Endothelial cell (in vitro differentiated cells): ENCODE measurements around the gene TM9SF1. TPM values are rescaled to one million over a fixed set of nuclear protein-coding genes. Genes with fewer than 3 reads are reported as not detected.
A peak's percentile ranks its signal among the peaks of the same experiment; 100 is the strongest.

Source experiments
- DNase-seq: peaks from one replicate; pipeline ENCODE4 v3.0.0; 2021; ENCODE audit warnings: low spot score
- H3K27ac Mint-ChIP-seq: one replicate; pipeline ENCODE4 v1.8.0; 2021; ENCODE audit warnings: mixed read lengths, inconsistent platforms; ENCODE audit not compliant: unreplicated experiment
- H3K27me3 Mint-ChIP-seq: one replicate; pipeline ENCODE4 v1.8.0; 2021; ENCODE audit warnings: mild to moderate bottlenecking, moderate library complexity, mixed read lengths, inconsistent platforms; ENCODE audit not compliant: unreplicated experiment
- H3K36me3 Mint-ChIP-seq: one replicate; pipeline ENCODE4 v1.8.0; 2021; ENCODE audit warnings: mild to moderate bottlenecking, low read depth, mixed read lengths, inconsistent platforms; ENCODE audit not compliant: unreplicated experiment
- H3K4me1 Mint-ChIP-seq: one replicate; pipeline ENCODE4 v1.8.0; 2021; ENCODE audit warnings: mild to moderate bottlenecking, mixed read lengths, inconsistent platforms; ENCODE audit not compliant: unreplicated experiment
- H3K4me3 Mint-ChIP-seq: one replicate; pipeline ENCODE4 v1.8.0; 2021; ENCODE audit warnings: mild to moderate bottlenecking, mixed read lengths, inconsistent platforms; ENCODE audit not compliant: unreplicated experiment
- H3K9me3 Mint-ChIP-seq: one replicate; pipeline ENCODE4 v1.8.0; 2021; ENCODE audit warnings: mixed read lengths, inconsistent platforms; ENCODE audit not compliant: unreplicated experiment
- total RNA-seq: library from RNA; stranded (reverse); fragmentation: NEBNext Ultra II Directional; extraction: Animal tissue kit (Norgen Biotek cat#: 25700); gene quantifications from one replicate; pipeline ENCODE4 v1.2.1, GENCODE V29; 2021; ENCODE audit not compliant: unreplicated experiment
- TF ChIP-seq, protein P1 (sequence below): fragments of 200-600 bp; sonication (generic); IDR thresholded peaks from one replicate; pipeline ENCODE4 v1.5.0; 2021; ENCODE audit warnings: antibody characterized with exemption; ENCODE audit not compliant: unreplicated experiment

Gene TM9SF1
- total RNA-seq, 1 donor from 2014 or later, result 41.8 TPM

DNA sequence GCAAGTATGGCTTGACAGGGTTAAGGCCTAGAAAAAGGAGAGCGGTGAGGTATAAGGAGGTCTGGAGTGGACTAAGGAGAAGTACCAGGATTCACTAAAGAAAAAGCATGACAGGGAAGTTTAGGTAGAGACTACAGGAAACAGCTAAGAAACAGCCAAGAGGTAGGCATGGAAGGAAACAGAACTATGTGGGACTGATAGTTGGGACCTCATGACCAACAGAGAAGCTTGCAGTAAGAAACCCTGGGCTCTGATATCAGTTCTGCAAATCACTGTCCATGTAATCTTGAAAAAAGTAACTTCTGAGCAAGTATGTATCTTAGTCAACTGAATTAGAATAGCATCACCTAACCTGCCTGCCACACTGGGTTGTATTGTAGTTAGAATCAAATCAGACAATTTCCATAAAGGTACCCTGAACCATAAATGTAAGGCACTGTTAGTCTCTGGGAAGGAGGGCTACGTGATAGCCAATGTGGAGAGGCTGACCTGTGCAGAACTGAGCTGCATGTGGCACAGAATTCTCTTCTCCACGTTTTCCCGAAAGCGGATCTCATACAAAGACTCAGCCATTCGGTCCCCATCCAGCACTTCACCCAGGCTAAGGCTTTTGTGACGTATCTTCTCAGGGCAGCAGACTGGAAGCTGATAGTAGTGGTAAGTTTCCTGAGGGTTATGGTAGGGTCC lies 912 bp downstream of the TM9SF1 start:
- peaks cover 26% of the 10 kb centered on the region for H3K4me1 Mint-ChIP-seq
- H3K4me3 Mint-ChIP-seq, result peak overlapping the region; percentile 92
- TF ChIP-seq, protein P1, sequence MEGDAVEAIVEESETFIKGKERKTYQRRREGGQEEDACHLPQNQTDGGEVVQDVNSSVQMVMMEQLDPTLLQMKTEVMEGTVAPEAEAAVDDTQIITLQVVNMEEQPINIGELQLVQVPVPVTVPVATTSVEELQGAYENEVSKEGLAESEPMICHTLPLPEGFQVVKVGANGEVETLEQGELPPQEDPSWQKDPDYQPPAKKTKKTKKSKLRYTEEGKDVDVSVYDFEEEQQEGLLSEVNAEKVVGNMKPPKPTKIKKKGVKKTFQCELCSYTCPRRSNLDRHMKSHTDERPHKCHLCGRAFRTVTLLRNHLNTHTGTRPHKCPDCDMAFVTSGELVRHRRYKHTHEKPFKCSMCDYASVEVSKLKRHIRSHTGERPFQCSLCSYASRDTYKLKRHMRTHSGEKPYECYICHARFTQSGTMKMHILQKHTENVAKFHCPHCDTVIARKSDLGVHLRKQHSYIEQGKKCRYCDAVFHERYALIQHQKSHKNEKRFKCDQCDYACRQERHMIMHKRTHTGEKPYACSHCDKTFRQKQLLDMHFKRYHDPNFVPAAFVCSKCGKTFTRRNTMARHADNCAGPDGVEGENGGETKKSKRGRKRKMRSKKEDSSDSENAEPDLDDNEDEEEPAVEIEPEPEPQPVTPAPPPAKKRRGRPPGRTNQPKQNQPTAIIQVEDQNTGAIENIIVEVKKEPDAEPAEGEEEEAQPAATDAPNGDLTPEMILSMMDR, result no peak
- H3K36me3 Mint-ChIP-seq, result peaks cover 38% of the 10 kb centered on the region
- peak overlapping the region; percentile 73 for H3K27ac Mint-ChIP-seq
- no peaks in the 10 kb centered on the region for H3K9me3 Mint-ChIP-seq
- peaks cover 23% of the 10 kb centered on the region for H3K27me3 Mint-ChIP-seq
- DNase-seq, result no peak

DNA sequence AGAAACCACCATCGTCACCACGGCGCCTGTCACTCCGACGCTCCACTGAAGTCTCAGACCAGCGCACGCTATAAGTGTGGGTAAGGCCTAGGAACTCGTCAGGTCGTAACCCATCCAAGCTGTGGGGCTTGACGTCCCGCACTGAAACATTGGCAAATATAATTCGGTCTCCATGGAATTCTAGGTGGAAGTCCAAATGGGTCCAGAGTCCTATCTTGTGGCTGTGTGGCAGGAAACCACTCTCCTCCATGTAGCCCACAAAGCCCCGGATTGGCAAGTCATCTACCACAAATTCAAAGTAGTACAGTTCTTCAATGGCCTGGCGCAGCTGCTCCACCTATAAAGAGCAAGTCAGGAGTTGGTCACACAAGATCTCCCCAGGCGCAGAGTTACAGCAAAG lies 2.3 kb downstream of the TM9SF1 start:
- Mint-ChIP-seq H3K9me3 (no peaks in the 10 kb centered on the region), H3K27me3 (peaks cover 23% of the 10 kb centered on the region)
- DNase-seq, result no peak

DNA sequence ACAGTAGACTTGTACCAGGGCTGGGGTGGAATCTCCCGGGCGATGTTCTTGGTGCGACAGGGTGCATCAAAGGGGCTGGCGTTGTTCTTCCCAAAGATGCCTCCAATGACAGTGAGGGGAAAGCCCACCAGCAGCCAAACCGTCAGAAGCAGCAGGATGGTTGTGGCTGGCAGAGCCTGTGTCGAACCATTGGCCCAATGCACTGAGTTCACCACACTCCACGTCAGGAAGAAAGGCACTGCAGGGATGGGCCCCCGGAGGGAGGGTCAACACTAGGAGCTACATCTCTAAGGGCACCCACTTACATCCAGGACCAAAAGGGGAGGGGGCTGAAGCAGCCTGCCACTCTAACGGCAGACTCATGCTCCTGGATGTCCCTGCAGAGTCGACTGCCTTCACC lies 4.8 kb downstream of the TM9SF1 start:
- H3K27ac Mint-ChIP-seq, result no peak overlapping the region
- TF ChIP-seq, protein P1, result no peak
- H3K4me3 Mint-ChIP-seq, result no peak overlapping the region
- no peaks in the 10 kb centered on the region for H3K9me3 Mint-ChIP-seq
- DNase-seq, result no peak
- peaks cover 22% of the 10 kb centered on the region for H3K4me1 Mint-ChIP-seq
- H3K27me3 Mint-ChIP-seq, result peaks cover 28% of the 10 kb centered on the region
- peaks cover 38% of the 10 kb centered on the region for H3K36me3 Mint-ChIP-seq

More for the DNA sequence above, 2.3 kb downstream of the TM9SF1 start:
- H3K27ac Mint-ChIP-seq, result no peak overlapping the region
- peaks cover 38% of the 10 kb centered on the region for H3K36me3 Mint-ChIP-seq
- H3K4me3 Mint-ChIP-seq, result peak overlapping the region; percentile 39
- TF ChIP-seq, protein P1, result no peak
- H3K4me1 Mint-ChIP-seq, result peaks cover 28% of the 10 kb centered on the region

DNA sequence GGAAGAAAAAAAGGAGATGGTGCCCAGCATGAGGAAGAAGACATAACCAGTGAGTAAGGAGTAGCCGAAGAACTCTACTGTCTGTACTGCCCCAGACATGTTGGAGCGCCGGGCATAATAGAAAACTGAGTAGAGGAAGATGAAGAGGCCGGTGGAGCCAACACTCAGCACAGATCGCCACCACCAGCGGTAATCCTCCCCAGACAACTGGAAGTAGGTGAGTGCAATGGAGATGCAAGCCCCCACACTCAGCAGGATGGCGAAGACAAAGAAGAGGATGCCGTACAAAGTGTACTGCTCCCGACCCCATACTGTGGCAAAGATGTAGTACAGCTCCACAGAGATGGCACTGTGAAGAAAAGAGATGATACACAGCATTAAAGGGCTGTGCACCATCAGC lies 5.8 kb downstream of the TM9SF1 start:
- peaks cover 38% of the 10 kb centered on the region for H3K36me3 Mint-ChIP-seq
- H3K27me3 Mint-ChIP-seq, result peaks cover 26% of the 10 kb centered on the region
- H3K4me3 Mint-ChIP-seq, result peak overlapping the region; percentile 27

DNA sequence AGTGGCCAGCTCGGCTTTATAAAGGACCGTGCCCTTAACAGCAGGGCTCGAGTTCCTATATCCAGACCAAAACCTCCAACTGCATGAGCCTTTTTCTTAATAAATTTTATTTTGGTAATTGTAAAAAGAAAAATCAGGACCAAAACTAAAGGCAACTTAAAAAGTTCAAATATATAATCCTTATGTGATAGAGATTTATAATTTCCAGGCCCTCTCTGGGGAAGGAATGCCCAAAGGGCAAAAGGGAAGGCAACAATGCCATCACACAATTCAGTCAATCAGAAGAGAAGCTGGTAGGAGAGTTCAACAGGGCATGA lies 6.2 kb downstream of the TM9SF1 start:
- TF ChIP-seq, protein P1, result no peak
- peaks cover 24% of the 10 kb centered on the region for H3K27me3 Mint-ChIP-seq
- no peaks in the 10 kb centered on the region for H3K9me3 Mint-ChIP-seq
- H3K4me3 Mint-ChIP-seq, result peak overlapping the region; percentile 90
- peaks cover 13% of the 10 kb centered on the region for H3K4me1 Mint-ChIP-seq
- DNase-seq, result no peak
- H3K36me3 Mint-ChIP-seq, result peaks cover 33% of the 10 kb centered on the region
- H3K27ac Mint-ChIP-seq, result peak overlapping the region; percentile 79

More for the DNA sequence above, 5.8 kb downstream of the TM9SF1 start:
- Mint-ChIP-seq H3K4me1 (peaks cover 17% of the 10 kb centered on the region), H3K27ac (peak overlapping the region; percentile 79), H3K9me3 (no peaks in the 10 kb centered on the region)
- TF ChIP-seq, protein P1, result no peak
- no peak for DNase-seq
